ENCODE measurements around the gene MED13L.

DNA sequence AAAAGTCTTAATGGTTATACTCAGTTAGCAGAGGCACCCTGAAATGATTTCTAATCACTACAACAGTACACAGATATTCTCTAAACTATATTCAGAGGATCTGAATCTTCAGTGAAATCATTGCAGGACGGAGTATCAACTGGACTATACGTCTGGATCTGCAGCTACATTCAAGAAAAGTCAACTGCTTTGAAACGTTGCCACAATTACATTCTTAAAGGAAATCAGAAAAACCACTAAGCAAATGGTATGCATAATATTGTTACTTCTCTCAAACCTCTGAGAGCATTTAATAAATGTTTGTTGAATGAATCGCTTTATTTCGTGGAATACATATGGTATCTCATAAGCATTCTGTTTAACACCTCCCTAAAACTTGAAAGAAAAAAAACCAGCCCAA lies 67.4 kb downstream of the MED13L start:
- TF ChIP-seq, protein P1, sequence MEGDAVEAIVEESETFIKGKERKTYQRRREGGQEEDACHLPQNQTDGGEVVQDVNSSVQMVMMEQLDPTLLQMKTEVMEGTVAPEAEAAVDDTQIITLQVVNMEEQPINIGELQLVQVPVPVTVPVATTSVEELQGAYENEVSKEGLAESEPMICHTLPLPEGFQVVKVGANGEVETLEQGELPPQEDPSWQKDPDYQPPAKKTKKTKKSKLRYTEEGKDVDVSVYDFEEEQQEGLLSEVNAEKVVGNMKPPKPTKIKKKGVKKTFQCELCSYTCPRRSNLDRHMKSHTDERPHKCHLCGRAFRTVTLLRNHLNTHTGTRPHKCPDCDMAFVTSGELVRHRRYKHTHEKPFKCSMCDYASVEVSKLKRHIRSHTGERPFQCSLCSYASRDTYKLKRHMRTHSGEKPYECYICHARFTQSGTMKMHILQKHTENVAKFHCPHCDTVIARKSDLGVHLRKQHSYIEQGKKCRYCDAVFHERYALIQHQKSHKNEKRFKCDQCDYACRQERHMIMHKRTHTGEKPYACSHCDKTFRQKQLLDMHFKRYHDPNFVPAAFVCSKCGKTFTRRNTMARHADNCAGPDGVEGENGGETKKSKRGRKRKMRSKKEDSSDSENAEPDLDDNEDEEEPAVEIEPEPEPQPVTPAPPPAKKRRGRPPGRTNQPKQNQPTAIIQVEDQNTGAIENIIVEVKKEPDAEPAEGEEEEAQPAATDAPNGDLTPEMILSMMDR (IDR thresholded peaks at IDR 0.05): no peak
- no peak for TF ChIP-seq POLR2A (IDR thresholded peaks at IDR 0.05)

All from heart left ventricle (tissue), 13 donors.